Neuronal stem cell (in vitro differentiated cells): ENCODE results near the gene SPEM3.

Experiments
- DNase-seq: peaks from one replicate; pipeline ENCODE4 v3.0.0-alpha.2; 2013; ENCODE audit warnings: low spot score
- H2AFZ ChIP-seq: one replicate; pipeline ENCODE4 v1.6.1; 2013; ENCODE audit warnings: mild to moderate bottlenecking, low read length, inconsistent platforms
- H2AK5ac ChIP-seq: 2 replicates; pipeline ENCODE4 v1.6.1; 2013; ENCODE audit warnings: low read depth, mild to moderate bottlenecking, inconsistent platforms, low read length, moderate library complexity, mixed read lengths
- H2BK120ac ChIP-seq: 2 replicates; pipeline ENCODE4 v1.6.1; 2013; ENCODE audit warnings: low read depth, mild to moderate bottlenecking, inconsistent platforms, low read length, moderate library complexity, mixed read lengths
- H2BK12ac ChIP-seq: one replicate; pipeline ENCODE4 v1.6.1; 2013; ENCODE audit warnings: low read length, inconsistent platforms
- H2BK15ac ChIP-seq: 2 replicates; pipeline ENCODE4 v1.6.1; 2013; ENCODE audit warnings: mild to moderate bottlenecking, low read length, inconsistent platforms, mixed read lengths
- H2BK5ac ChIP-seq: one replicate; pipeline ENCODE4 v1.6.1; 2013; ENCODE audit warnings: inconsistent platforms, mild to moderate bottlenecking, low read length, moderate library complexity
- H3K14ac ChIP-seq: one replicate; pipeline ENCODE4 v1.6.1; 2013; ENCODE audit warnings: low read length, inconsistent platforms
- H3K18ac ChIP-seq: 2 replicates; pipeline ENCODE4 v1.6.1; 2013; ENCODE audit warnings: low read length, inconsistent platforms
- H3K23ac ChIP-seq: 2 replicates; pipeline ENCODE4 v1.6.1; 2013; ENCODE audit warnings: low read depth, mild to moderate bottlenecking, mixed read lengths, low read length, inconsistent platforms; ENCODE audit not compliant: poor library complexity
- H3K27ac ChIP-seq: replicated peaks from 3 replicates; pipeline ENCODE4 v1.5.1; 2013; ENCODE audit warnings: low read length, inconsistent platforms
- H3K27me3 ChIP-seq, 3 experiments: 2 replicates each; pipeline ENCODE4 v1.6.1; 2013; ENCODE audit warnings: low read length in 3 of 3, mild to moderate bottlenecking in 2 of 3, inconsistent platforms in 1 of 3, low read depth in 1 of 3, mixed read lengths in 1 of 3, moderate library complexity in 1 of 3; ENCODE audit not compliant: control insufficient read depth in 3 of 3, insufficient read depth in 3 of 3
- H3K36me3 ChIP-seq, 2 donors: replicated peaks in 1 of 2; 2 replicates each; pipeline ENCODE4 v1.6.1; 2013; ENCODE audit warnings: low read length in 2 of 2; ENCODE audit not compliant: control insufficient read depth in 2 of 2, insufficient read depth in 2 of 2
- H3K4ac ChIP-seq: 2 replicates; pipeline ENCODE4 v1.6.1; 2013; ENCODE audit warnings: inconsistent platforms, mild to moderate bottlenecking, low read length, moderate library complexity
- H3K4me1 ChIP-seq, 2 donors: 1 replicate in 1 of 2; 2 replicates in 1 of 2; pipeline ENCODE4 v1.6.1; 2013; ENCODE audit warnings: low read length in 2 of 2, low read depth in 1 of 2; ENCODE audit not compliant: control insufficient read depth in 2 of 2, insufficient read depth in 1 of 2
- H3K4me2 ChIP-seq: one replicate; pipeline ENCODE4 v1.6.1; 2013; ENCODE audit warnings: mild to moderate bottlenecking, low read length, inconsistent platforms; ENCODE audit not compliant: insufficient read depth, poor library complexity, severe bottlenecking
- H3K4me3 ChIP-seq, 2 donors: 2 replicates each; pipeline ENCODE4 v1.5.1; 2013; ENCODE audit warnings: low read length in 2 of 2, mild to moderate bottlenecking in 2 of 2, inconsistent platforms in 1 of 2, moderate library complexity in 1 of 2
- H3K79me1 ChIP-seq: one replicate; pipeline ENCODE4 v1.6.1; 2013; ENCODE audit warnings: low read depth, mild to moderate bottlenecking, inconsistent platforms, low read length, moderate library complexity
- H3K9ac ChIP-seq: one replicate; pipeline ENCODE4 v1.6.1; 2013; ENCODE audit warnings: mild to moderate bottlenecking, low read depth, low read length, inconsistent platforms; ENCODE audit not compliant: poor library complexity
- H3K9me3 ChIP-seq, 2 donors: replicated peaks in 1 of 2; 2 replicates each; pipeline versions ENCODE3 to v1.6.1; 2013; ENCODE audit warnings: low read length in 2 of 2, mild to moderate bottlenecking in 2 of 2, inconsistent platforms in 1 of 2, low read depth in 1 of 2, mixed read lengths in 1 of 2, moderate library complexity in 1 of 2; ENCODE audit not compliant: control insufficient read depth in 2 of 2, insufficient read depth in 1 of 2
- H4K8ac ChIP-seq: one replicate; pipeline ENCODE4 v1.6.1; 2013; ENCODE audit warnings: low read depth, mild to moderate bottlenecking, inconsistent platforms, low read length, moderate library complexity
- H4K91ac ChIP-seq: one replicate; pipeline ENCODE4 v1.6.1; 2013; ENCODE audit warnings: low read length, low read depth, mild to moderate bottlenecking, inconsistent platforms; ENCODE audit not compliant: poor library complexity
- WGBS, 2 donors: extraction: QIAGEN DNeasy Blood & Tissue Kit; methylation state at CpG; one replicate each; pipeline ENCODE4 v1.1.7; 2013; ENCODE audit warnings: missing lambda C conversion rate in 2 of 2, mixed read lengths in 1 of 2; ENCODE audit not compliant: insufficient read length in 2 of 2, insufficient replicate concordance in 1 of 2; ENCODE audit errors: extremely low coverage in 2 of 2; 5-methylcytosine and 5-hydroxymethylcytosine counted together

SPEM3 gene

GRCh38 chr17:7406235-7406825 is 22.3 kb upstream of the SPEM3 start:
- no peak overlapping the region for H2BK12ac ChIP-seq
- no peak overlapping the region for H2BK120ac ChIP-seq
- no peak overlapping the region for H2BK15ac ChIP-seq
- H2AK5ac ChIP-seq, result peak overlapping the region; percentile 71
- WGBS, 2 donors, result no CpG with 5 or more reads among the region's 12 CpGs
- peaks cover 18% of the 10 kb centered on the region for H3K79me1 ChIP-seq
- no peak overlapping the region for H3K14ac ChIP-seq
- no peak overlapping the region for H3K27ac ChIP-seq
- H3K4ac ChIP-seq, result no peak overlapping the region
- H3K27me3 ChIP-seq, result no peaks in the 10 kb centered on the region
- peak overlapping the region; percentile 60 to 97 for H3K4me3 ChIP-seq
- H3K9me3 ChIP-seq, result peaks cover 0 to 2% of the 10 kb centered on the region in 2 donors
- H3K36me3 ChIP-seq, result peaks cover 30 to 44% of the 10 kb centered on the region in 2 donors
- H2BK5ac ChIP-seq, result no peak overlapping the region
- H3K4me1 ChIP-seq, result peaks cover 14 to 25% of the 10 kb centered on the region in 2 donors
- H4K91ac ChIP-seq, result no peak overlapping the region
- H3K4me2 ChIP-seq, result peak overlapping the region; percentile 92
- no peak overlapping the region for H4K8ac ChIP-seq
- H2AFZ ChIP-seq, result no peak overlapping the region
- peak overlapping the region; percentile 30 for H3K9ac ChIP-seq
- DNase-seq, result no peak
- H3K23ac ChIP-seq, result no peak overlapping the region
- H3K18ac ChIP-seq, result peak overlapping the region; percentile 59

- Histone ChIP-seq H3K27me3 (no peaks in the 10 kb centered on the region), H3K36me3 (peaks cover 31 to 45% of the 10 kb centered on the region in 2 donors), H2AFZ (no peak overlapping the region), H3K4me3 (peak overlapping the region in 1 of 2 donors; percentile 30), H4K8ac (no peak overlapping the region), H2BK15ac (no peak overlapping the region), H3K14ac (no peak overlapping the region), H3K23ac (no peak overlapping the region), H3K9me3 (peaks cover 0 to 2% of the 10 kb centered on the region in 2 donors), H3K9ac (no peak overlapping the region), H2BK5ac (no peak overlapping the region), H3K4me2 (peak overlapping the region; percentile 33), H2BK120ac (no peak overlapping the region), H3K4me1 (peaks cover 14 to 23% of the 10 kb centered on the region in 2 donors), H2AK5ac (no peak overlapping the region), H3K4ac (no peak overlapping the region), H3K27ac (no peak overlapping the region), H4K91ac (no peak overlapping the region), H3K79me1 (peaks cover 18% of the 10 kb centered on the region), H3K18ac (no peak overlapping the region), H2BK12ac (no peak overlapping the region)
- no CpG with 5 or more reads among the region's 13 CpGs for WGBS, 2 donors
- DNase-seq, result no peak
Observed at GRCh38 chr17:7407082-7407481, 21.6 kb upstream of the SPEM3 start.

- peak within 1 kb of the TSS; percentile 92 for H3K4me2 ChIP-seq
- H2BK120ac ChIP-seq, result no peak within 1 kb of the TSS
- H3K9ac ChIP-seq, result no peak within 1 kb of the TSS
- peaks cover 31 to 51% of the 10 kb centered on the region in 2 donors for H3K36me3 ChIP-seq
- H2BK12ac ChIP-seq, result no peak within 1 kb of the TSS
- no peak within 1 kb of the TSS for H3K18ac ChIP-seq
- no peak within 1 kb of the TSS for H2BK5ac ChIP-seq
- no peak within 1 kb of the TSS for H2BK15ac ChIP-seq
- H3K4me1 ChIP-seq, result peaks cover 13 to 22% of the 10 kb centered on the region in 2 donors
- no peak for DNase-seq
- H3K4ac ChIP-seq, result no peak within 1 kb of the TSS
- H3K9me3 ChIP-seq, result peaks cover 0 to 2% of the 10 kb centered on the region in 2 donors
- no peak within 1 kb of the TSS for H2AFZ ChIP-seq
- H3K4me3 ChIP-seq, result peak within 1 kb of the TSS in 1 of 2 donors; percentile 30
- peak within 1 kb of the TSS; percentile 4 for H4K8ac ChIP-seq
- no peak within 1 kb of the TSS for H4K91ac ChIP-seq
- H3K27ac ChIP-seq, result no peak within 1 kb of the TSS
- H3K14ac ChIP-seq, result no peak within 1 kb of the TSS
- H3K27me3 ChIP-seq, result no peaks in the 10 kb centered on the region
- H2AK5ac ChIP-seq, result peak within 1 kb of the TSS; percentile 71
- WGBS, 2 donors, result no CpG with 5 or more reads among the region's 12 CpGs
- H3K79me1 ChIP-seq, result peaks cover 18% of the 10 kb centered on the region
- H3K23ac ChIP-seq, result peak within 1 kb of the TSS; percentile 80
Observed at GRCh38 chr17:7407485-7408251, 21.0 kb upstream of the SPEM3 start, which contains the start of gene NLGN2. Gene NLGN2 (plus strand): TSS chr17:7407845. CDS start chr17:7408256, 411 bp downstream.

- peak overlapping the region; percentile 80 for H3K23ac ChIP-seq
- H3K14ac ChIP-seq, result no peak overlapping the region
- H3K4me2 ChIP-seq, result no peak overlapping the region
- H2AFZ ChIP-seq, result no peak overlapping the region
- no peak overlapping the region for H3K27ac ChIP-seq
- H4K8ac ChIP-seq, result peak overlapping the region; percentile 4
- DNase-seq, result no peak
- no peak overlapping the region for H3K4me3 ChIP-seq
- H3K4ac ChIP-seq, result no peak overlapping the region
- peaks cover 31 to 57% of the 10 kb centered on the region in 2 donors for H3K36me3 ChIP-seq
- H2AK5ac ChIP-seq, result no peak overlapping the region
- WGBS, 2 donors, result no CpG with 5 or more reads among the region's 58 CpGs
- H3K9ac ChIP-seq, result no peak overlapping the region
- H3K9me3 ChIP-seq, result peaks cover 0 to 2% of the 10 kb centered on the region in 2 donors
- no peak overlapping the region for H2BK15ac ChIP-seq
- no peak overlapping the region for H4K91ac ChIP-seq
- H2BK5ac ChIP-seq, result no peak overlapping the region
- peaks cover 12 to 22% of the 10 kb centered on the region in 2 donors for H3K4me1 ChIP-seq
- no peak overlapping the region for H2BK120ac ChIP-seq
- peaks cover 17% of the 10 kb centered on the region for H3K79me1 ChIP-seq
- no peak overlapping the region for H2BK12ac ChIP-seq
- no peak overlapping the region for H3K18ac ChIP-seq
- no peaks in the 10 kb centered on the region for H3K27me3 ChIP-seq
Observed at GRCh38 chr17:7408252-7408727, 20.4 kb upstream of the SPEM3 start.
